MCF 10A (cell line): ENCODE data around the gene HTR3B. TPM values are rescaled to one million over a fixed set of nuclear protein-coding genes. Genes with fewer than 3 reads are reported as not detected.

Experiments
- BruUV-seq: library from RNA; stranded (reverse); fragments of 400-500 nt; replicated peaks from 2 replicates; lab custom pipeline; 2021; lab: Mats Ljungman, UMichigan
- CTCF ChIA-PET: fragments of 300-600 bp; sonication (Branson Sonifier 250); formaldehyde crosslinking; extraction: SDS; loops from one replicate; lab custom pipeline; 2021; ENCODE audit warnings: antibody characterized with exemption, inconsistent platforms; lab: Yijun Ruan, JAX
- POLR2A ChIA-PET: fragments of 300-600, 350-650 bp; sonication (Branson Sonifier 250); formaldehyde crosslinking; extraction: SDS; loops from one replicate; lab custom pipeline; 2020; ENCODE audit warnings: antibody characterized with exemption, inconsistent platforms; lab: Yijun Ruan, JAX
- DNase-seq: peaks from one replicate; pipeline ENCODE4 v3.0.0-alpha.2; 2018; ENCODE audit not compliant: unreplicated experiment
- H3K27ac Mint-ChIP-seq: one replicate; pipeline ENCODE4 v1.8.0; 2022; ENCODE audit warnings: mild to moderate bottlenecking, low read depth, mixed read lengths; ENCODE audit not compliant: unreplicated experiment
- H3K27me3 Mint-ChIP-seq: one replicate; pipeline ENCODE4 v1.8.0; 2022; ENCODE audit warnings: mixed read lengths; ENCODE audit not compliant: insufficient read depth, unreplicated experiment
- H3K36me3 Mint-ChIP-seq: one replicate; pipeline ENCODE4 v1.8.0; 2022; ENCODE audit warnings: mild to moderate bottlenecking, moderate library complexity, mixed read lengths; ENCODE audit not compliant: insufficient read depth, unreplicated experiment
- H3K4me1 Mint-ChIP-seq: one replicate; pipeline ENCODE4 v1.8.0; 2022; ENCODE audit warnings: mixed read lengths; ENCODE audit not compliant: insufficient read depth, unreplicated experiment
- H3K4me3 Mint-ChIP-seq: one replicate; pipeline ENCODE4 v1.8.0; 2022; ENCODE audit warnings: mild to moderate bottlenecking, moderate library complexity, mixed read lengths; ENCODE audit not compliant: unreplicated experiment
- H3K9me3 Mint-ChIP-seq: one replicate; pipeline ENCODE4 v1.8.0; 2022; ENCODE audit warnings: mixed read lengths; ENCODE audit not compliant: unreplicated experiment
- intact Hi-C: fragments of 100-400 bp; cut with micrococcal nuclease; formaldehyde crosslinking; loops from 2 replicates; pipeline ENCODE4 v1.14.1; 2022
- total RNA-seq: library from RNA; stranded (reverse); gene quantifications from 2 replicates; pipeline ENCODE4 v1.2.3, GENCODE V29; 2022
- TF ChIP-seq, protein P1 (sequence below): fragments of 200-600 bp; IDR thresholded peaks from one replicate; pipeline ENCODE4 v1.8.0; 2022; ENCODE audit warnings: antibody characterized with exemption, mild to moderate bottlenecking; ENCODE audit not compliant: unreplicated experiment

HTR3B gene
- total RNA-seq, 1 experiment from 2014 or later = not detected

- Mint-ChIP-seq H3K27me3 (peaks cover 84% of the 10 kb centered on the region), H3K27ac (no peak overlapping the region), H3K4me1 (no peaks in the 10 kb centered on the region), H3K4me3 (no peak overlapping the region), H3K9me3 (no peaks in the 10 kb centered on the region), H3K36me3 (peaks cover 7% of the 10 kb centered on the region)
- DNase-seq = no peak
- ChIA-PET CTCF (interaction anchor here (0.7 kb wide), 1 partner anchor 15 kb away, joined by 3 read pairs; no protein-coding TSS in a partner anchor), POLR2A (interaction anchor here (0.8 kb wide), 1 partner anchor 1419 kb away, joined by 3 read pairs; no protein-coding TSS in a partner anchor)
- no TSS peak for BruUV-seq
- TF ChIP-seq, protein P1, sequence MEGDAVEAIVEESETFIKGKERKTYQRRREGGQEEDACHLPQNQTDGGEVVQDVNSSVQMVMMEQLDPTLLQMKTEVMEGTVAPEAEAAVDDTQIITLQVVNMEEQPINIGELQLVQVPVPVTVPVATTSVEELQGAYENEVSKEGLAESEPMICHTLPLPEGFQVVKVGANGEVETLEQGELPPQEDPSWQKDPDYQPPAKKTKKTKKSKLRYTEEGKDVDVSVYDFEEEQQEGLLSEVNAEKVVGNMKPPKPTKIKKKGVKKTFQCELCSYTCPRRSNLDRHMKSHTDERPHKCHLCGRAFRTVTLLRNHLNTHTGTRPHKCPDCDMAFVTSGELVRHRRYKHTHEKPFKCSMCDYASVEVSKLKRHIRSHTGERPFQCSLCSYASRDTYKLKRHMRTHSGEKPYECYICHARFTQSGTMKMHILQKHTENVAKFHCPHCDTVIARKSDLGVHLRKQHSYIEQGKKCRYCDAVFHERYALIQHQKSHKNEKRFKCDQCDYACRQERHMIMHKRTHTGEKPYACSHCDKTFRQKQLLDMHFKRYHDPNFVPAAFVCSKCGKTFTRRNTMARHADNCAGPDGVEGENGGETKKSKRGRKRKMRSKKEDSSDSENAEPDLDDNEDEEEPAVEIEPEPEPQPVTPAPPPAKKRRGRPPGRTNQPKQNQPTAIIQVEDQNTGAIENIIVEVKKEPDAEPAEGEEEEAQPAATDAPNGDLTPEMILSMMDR = no peak
- intact Hi-C loops = no loop called here
These were observed 62.8 kb downstream of the HTR3B start for GRCh38 chr11:113967361-113967760.

- intact Hi-C loops = no loop called here
- Mint-ChIP-seq H3K4me3 (no peak overlapping the region), H3K27me3 (peaks cover 72% of the 10 kb centered on the region), H3K4me1 (peaks cover 10% of the 10 kb centered on the region), H3K9me3 (no peaks in the 10 kb centered on the region), H3K27ac (no peak overlapping the region), H3K36me3 (peaks cover 2% of the 10 kb centered on the region)
- POLR2A ChIA-PET = no interaction called here
- TF ChIP-seq, protein P1 = no peak
- no TSS peak for BruUV-seq
- CTCF ChIA-PET = interaction anchor here (0.7 kb wide), 1 partner anchor 349 kb away, joined by 3 read pairs; no protein-coding TSS in a partner anchor
- no peak for DNase-seq
These were observed 67.1 kb downstream of the HTR3B start for GRCh38 chr11:113971506-113972195.

DNA sequence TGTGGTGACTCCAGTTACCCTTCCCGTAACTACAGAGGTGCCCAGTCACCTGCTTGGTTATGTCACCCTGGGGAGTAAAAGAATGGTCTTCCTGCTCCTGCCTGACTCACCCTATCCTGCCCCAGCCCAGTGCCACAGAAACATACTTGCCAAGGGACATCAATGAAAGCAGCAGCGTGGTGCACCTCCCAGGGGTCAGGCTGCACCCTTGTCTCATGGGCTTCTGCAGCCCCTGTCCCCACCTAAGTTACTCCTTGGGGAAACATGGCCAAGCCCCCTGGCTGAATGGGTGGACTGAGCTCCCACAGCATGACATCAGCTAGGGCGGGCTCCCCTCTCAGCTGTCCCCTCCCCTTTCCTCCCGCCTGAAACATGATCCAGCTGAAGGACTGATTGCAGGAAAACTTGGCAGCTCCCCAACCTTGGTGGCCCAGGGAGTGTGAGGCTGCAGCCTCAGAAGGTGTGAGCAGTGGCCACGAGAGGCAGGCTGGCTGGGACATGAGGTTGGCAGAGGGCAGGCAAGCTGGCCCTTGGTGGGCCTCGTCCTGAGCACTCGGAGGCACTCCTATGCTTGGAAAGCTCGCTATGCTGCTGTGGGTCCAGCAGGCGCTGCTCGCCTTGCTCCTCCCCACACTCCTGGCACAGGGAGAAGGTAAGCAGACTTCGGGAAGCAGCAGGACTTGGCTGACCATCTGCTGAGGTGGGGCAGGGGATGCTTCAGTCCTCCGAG lies 70.3 kb downstream of the HTR3B start, which contains the start of gene HTR3A:
Gene HTR3A, plus strand, starts transcription at position 368 of the 730 bp plus-strand sequence. Its CDS starts 218 bp downstream, at position 586.
- intact Hi-C loops = no loop called here
- Mint-ChIP-seq H3K36me3 (no peaks in the 10 kb centered on the region), H3K4me1 (peaks cover 10% of the 10 kb centered on the region), H3K27ac (no peak within 1 kb of the TSS), H3K27me3 (peaks cover 80% of the 10 kb centered on the region), H3K9me3 (no peaks in the 10 kb centered on the region), H3K4me3 (no peak within 1 kb of the TSS)
- ChIA-PET CTCF (interaction anchor here (0.7 to 2.6 kb wide), 2 partner anchors 20 to 213 kb away, joined by 3 to 10 read pairs; no protein-coding TSS in a partner anchor), POLR2A (no interaction called here)
- TF ChIP-seq, protein P1 = no peak
- no TSS peak for BruUV-seq
- DNase-seq = peak; percentile 75

- no peaks in the 10 kb centered on the region for H3K36me3 Mint-ChIP-seq
- no peak overlapping the region for H3K27ac Mint-ChIP-seq
- ChIA-PET CTCF (interaction anchor here (0.6 to 2.6 kb wide), 2 partner anchors 18 to 360 kb away, joined by 3 to 10 read pairs; no protein-coding TSS in a partner anchor), POLR2A (no interaction called here)
- DNase-seq = no peak
- H3K4me1 Mint-ChIP-seq = peaks cover 10% of the 10 kb centered on the region
- BruUV-seq = no TSS peak
- H3K9me3 Mint-ChIP-seq = no peaks in the 10 kb centered on the region
- intact Hi-C loops = no loop called here
- TF ChIP-seq, protein P1 = no peak
- H3K4me3 Mint-ChIP-seq = no peak overlapping the region
- peaks cover 80% of the 10 kb centered on the region for H3K27me3 Mint-ChIP-seq
These were observed 72.5 kb downstream of the HTR3B start for GRCh38 chr11:113977071-113977490.
